H1 (cell line): ENCODE data around the gene RPP14. TPM values are rescaled to one million over a fixed set of nuclear protein-coding genes. Genes with fewer than 3 reads are reported as not detected.
"Not testable (repeated sequence)": the region's sequence is repeated elsewhere in the genome, so short reads cannot be mapped to it uniquely, and the experiment has no call there.

Source experiments
- CTCF ChIA-PET: fragments of 300-600 bp; sonication (Branson Sonifier 250); formaldehyde crosslinking; loops from one replicate; lab custom pipeline; 2021; ENCODE audit not compliant: partially characterized antibody; lab: Charles Lee
- POLR2A ChIA-PET: fragments of 300-600 bp; sonication (Branson Sonifier 250); formaldehyde crosslinking; loops from one replicate; lab custom pipeline; 2021; ENCODE audit warnings: inconsistent platforms; ENCODE audit not compliant: partially characterized antibody; lab: Charles Lee
- DNase-seq, 2 experiments: peaks; one replicate each; pipeline versions ENCODE4 v3.0.0 to v3.0.0-alpha.2; 2010 to 2022; ENCODE audit warnings: low spot score in 2 of 2, low read depth in 1 of 2, mixed read lengths in 1 of 2
- FAIRE-seq: peaks from 2 replicates; lab custom pipeline; 2011; peaks lifted over from hg19 to GRCh38; lab: Jason Lieb, UNC
- H2AFZ ChIP-seq: 2 replicates; pipeline ENCODE4 v1.8.1; 2012; ENCODE audit warnings: low read length, inconsistent platforms
- H2AK5ac ChIP-seq: 2 replicates; pipeline ENCODE4 v1.6.1; 2013; ENCODE audit warnings: low read depth, low read length
- H2BK120ac ChIP-seq: replicated peaks from 2 replicates; pipeline ENCODE3; 2013; ENCODE audit warnings: low read depth, low read length, inconsistent platforms
- H2BK12ac ChIP-seq: 2 replicates; pipeline ENCODE4 v1.6.1; 2013; ENCODE audit warnings: low read depth, low read length
- H2BK15ac ChIP-seq: 2 replicates; pipeline ENCODE4 v1.6.1; 2013; ENCODE audit warnings: low read length
- H2BK20ac ChIP-seq: 2 replicates; pipeline ENCODE4 v1.6.1; 2013; ENCODE audit warnings: low read length
- H2BK5ac ChIP-seq: 2 replicates; pipeline ENCODE4 v1.6.1; 2013; ENCODE audit warnings: low read depth, low read length
- H3K14ac ChIP-seq: 2 replicates; pipeline ENCODE4 v1.6.1; 2013; ENCODE audit warnings: inconsistent platforms; ENCODE audit not compliant: insufficient read length
- H3K18ac ChIP-seq: 2 replicates; pipeline ENCODE4 v1.6.1; 2013; ENCODE audit warnings: low read length; ENCODE audit errors: extremely low read depth
- H3K23ac ChIP-seq: 2 replicates; pipeline ENCODE4 v1.6.1; 2013; ENCODE audit warnings: inconsistent platforms; ENCODE audit not compliant: insufficient read length
- H3K23me2 ChIP-seq: 2 replicates; pipeline ENCODE4 v1.6.1; 2013; ENCODE audit warnings: low read depth, low read length
- H3K27ac ChIP-seq: 2 replicates; pipeline ENCODE4 v1.6.1; 2011; ENCODE audit warnings: low read depth, low read length, inconsistent platforms
- H3K27me3 ChIP-seq, 4 experiments: replicated peaks in 1 of 4; 1 replicate in 1 of 4; 2 replicates in 3 of 4; pipeline versions ENCODE4 v1.6.1 to v1.8.1; 2011 to 2013; ENCODE audit warnings: low read length in 3 of 4, mild to moderate bottlenecking in 3 of 4, inconsistent platforms in 2 of 4, mixed read lengths in 2 of 4, moderate library complexity in 1 of 4; ENCODE audit not compliant: control insufficient read depth in 3 of 4, insufficient read depth in 3 of 4; ENCODE audit errors: extremely low read depth in 1 of 4
- H3K36me3 ChIP-seq, 4 experiments: 2 replicates each; pipeline versions ENCODE4 v1.6.1 to v1.8.1; 2011 to 2013; ENCODE audit warnings: mild to moderate bottlenecking in 4 of 4, low read length in 3 of 4, moderate library complexity in 2 of 4, control low read depth in 1 of 4, inconsistent platforms in 1 of 4; ENCODE audit not compliant: insufficient read depth in 4 of 4, control insufficient read depth in 2 of 4
- H3K4ac ChIP-seq: replicated peaks from 2 replicates; pipeline ENCODE3; 2013; ENCODE audit warnings: low read length, low read depth, mixed read lengths, inconsistent platforms; ENCODE audit not compliant: insufficient read length
- H3K4me1 ChIP-seq, 4 experiments: replicated peaks in 1 of 4; 1 replicate in 1 of 4; 2 replicates in 3 of 4; pipeline versions ENCODE4 v1.6.1 to v1.8.1; 2011 to 2013; ENCODE audit warnings: low read length in 3 of 4, inconsistent platforms in 2 of 4, mixed read lengths in 1 of 4; ENCODE audit not compliant: insufficient read depth in 4 of 4, control insufficient read depth in 3 of 4
- H3K4me2 ChIP-seq, 2 experiments: 2 replicates each; pipeline versions ENCODE4 v1.6.1 to v1.8.1; 2011 to 2013; ENCODE audit warnings: low read depth in 2 of 2, low read length in 2 of 2, control low read depth in 1 of 2, inconsistent platforms in 1 of 2, mild to moderate bottlenecking in 1 of 2; ENCODE audit not compliant: insufficient read depth in 1 of 2
- H3K4me3 ChIP-seq, 4 experiments: fragments of 200-600, 300-600 bp in 1 of 4; sonication (generic), shearing (Covaris generic), sonication (Bioruptor Twin) in 1 of 4; 2 replicates each; pipeline versions ENCODE4 v1.5.1 to v1.8.1; 2011 to 2016; ENCODE audit warnings: low read length in 4 of 4, low read depth in 3 of 4, control low read depth in 2 of 4, inconsistent platforms in 2 of 4, mild to moderate bottlenecking in 2 of 4, mixed read lengths in 1 of 4, moderate library complexity in 1 of 4; ENCODE audit not compliant: insufficient read depth in 2 of 4; ENCODE audit errors: extremely low read depth in 1 of 4
- H3K56ac ChIP-seq: replicated peaks from 2 replicates; pipeline ENCODE3; 2013; ENCODE audit warnings: low read depth, mild to moderate bottlenecking, mixed read lengths, low read length, inconsistent platforms; ENCODE audit not compliant: insufficient read length
- H3K79me1 ChIP-seq: 2 replicates; pipeline ENCODE4 v1.6.1; 2013; ENCODE audit warnings: low read depth, low read length, control low read depth
- H3K79me2 ChIP-seq, 2 experiments: 2 replicates each; pipeline versions ENCODE4 v1.6.1 to v1.8.1; 2012 to 2013; ENCODE audit warnings: low read length in 2 of 2, mild to moderate bottlenecking in 2 of 2, inconsistent platforms in 1 of 2; ENCODE audit not compliant: insufficient read depth in 2 of 2, control insufficient read depth in 1 of 2
- H3K9ac ChIP-seq, 4 experiments: replicated peaks in 1 of 4; 1 replicate in 1 of 4; 2 replicates in 3 of 4; pipeline versions ENCODE4 v1.6.1 to v1.8.1; 2011 to 2013; ENCODE audit warnings: low read depth in 3 of 4, low read length in 3 of 4, control low read depth in 2 of 4, mild to moderate bottlenecking in 2 of 4, moderate library complexity in 2 of 4, inconsistent platforms in 1 of 4; ENCODE audit errors: extremely low read depth in 1 of 4
- H3K9me3 ChIP-seq, 2 experiments: 2 replicates each; pipeline versions ENCODE4 v1.6.1 to v1.8.1; 2012 to 2013; ENCODE audit warnings: mild to moderate bottlenecking in 2 of 2, moderate library complexity in 2 of 2, control low read depth in 1 of 2, inconsistent platforms in 1 of 2, low read depth in 1 of 2, low read length in 1 of 2, mixed read lengths in 1 of 2; ENCODE audit not compliant: insufficient read depth in 2 of 2
- H4K20me1 ChIP-seq, 2 experiments: replicated peaks in 1 of 2; 2 replicates each; pipeline versions ENCODE3 to v1.8.1; 2011 to 2013; ENCODE audit warnings: inconsistent platforms in 2 of 2, low read length in 2 of 2, mild to moderate bottlenecking in 1 of 2; ENCODE audit not compliant: insufficient read depth in 2 of 2, control insufficient read depth in 1 of 2
- H4K5ac ChIP-seq: 2 replicates; pipeline ENCODE4 v1.6.1; 2013; ENCODE audit warnings: low read length, low read depth, mixed read lengths, inconsistent platforms; ENCODE audit not compliant: insufficient read length
- H4K8ac ChIP-seq: 2 replicates; pipeline ENCODE4 v1.8.0; 2013; ENCODE audit warnings: mild to moderate bottlenecking, moderate library complexity, low read length, inconsistent platforms; ENCODE audit not compliant: insufficient read depth; ENCODE audit errors: extremely low read depth
- H4K91ac ChIP-seq: replicated peaks from 2 replicates; pipeline ENCODE3; 2013; ENCODE audit warnings: low read length, mixed read lengths, inconsistent platforms; ENCODE audit not compliant: insufficient read length
- WGBS, 2 experiments: shearing (Covaris generic) in 1 of 2; methylation state at CpG; one replicate each; pipeline versions ENCODE4 v1.1.6 to v1.1.7; 2013 to 2015; ENCODE audit warnings: low lambda C conversion rate in 2 of 2, mixed read lengths in 2 of 2, inconsistent platforms in 1 of 2, low coverage in 1 of 2, missing lambda C conversion rate in 1 of 2; ENCODE audit not compliant: insufficient replicate concordance in 2 of 2, insufficient coverage in 1 of 2, insufficient read length in 1 of 2; ENCODE audit errors: extremely low coverage in 1 of 2, missing lambda C conversion rate in 1 of 2; 5-methylcytosine and 5-hydroxymethylcytosine counted together
- polyA plus RNA-seq, 7 experiments: library from polyadenylated mRNA; depleted of rRNA in 3 of 7; stranded (reverse) in 5 of 7; unstranded in 2 of 7; fragments of >200 nt in 5 of 7; fragments of 200-250 nt in 2 of 7; gene quantifications; 1 replicate in 5 of 7; 2 replicates in 1 of 7; 4 replicates in 1 of 7; pipeline versions ENCODE4 v1.2.1 to v1.2.3, GENCODE V29; 2011 to 2013; ENCODE audit warnings: missing spikeins in 2 of 7, mixed read lengths in 2 of 7
- total RNA-seq: library from RNA; stranded (reverse); fragmentation: NEBNext Ultra II Directional; extraction: Animal tissue kit (Norgen Biotek cat#: 25700); gene quantifications from 2 replicates; pipeline ENCODE4 v1.2.1, GENCODE V29; 2021

RPP14 gene
- total and polyA plus RNA-seq, 2 of the 8 experiments (the other 6 are each of a cell fraction or from before 2014, with no cell fraction given): 11.7 to 23.4 TPM

GRCh38 chr3:58339146-58339545 is 33.1 kb downstream of the RPP14 start:
- DNase-seq, H2BK15ac ChIP-seq, H3K18ac ChIP-seq, H2BK5ac ChIP-seq, H3K27me3 ChIP-seq, H3K23me2 ChIP-seq, H3K9me3 ChIP-seq, H3K79me1 ChIP-seq, H4K20me1 ChIP-seq, H3K14ac ChIP-seq, H2AFZ ChIP-seq, H3K36me3 ChIP-seq, H2AK5ac ChIP-seq, H4K8ac ChIP-seq, POLR2A ChIA-PET, H3K79me2 ChIP-seq, FAIRE-seq, H3K4ac ChIP-seq, H2BK20ac ChIP-seq, H3K4me3 ChIP-seq, H4K91ac ChIP-seq, H2BK12ac ChIP-seq, H3K56ac ChIP-seq, H4K5ac ChIP-seq, H3K4me1 ChIP-seq, H2BK120ac ChIP-seq, H3K4me2 ChIP-seq, H3K9ac ChIP-seq, H3K23ac ChIP-seq, H3K27ac ChIP-seq: not testable (repeated sequence)
- WGBS, 2 experiments: 94% methylated on average over 12 of the region's 12 CpGs; no CpG with 5 or more reads in 1 of the 2 experiments
- CTCF ChIA-PET: interaction anchor here (1.1 to 1.9 kb wide), 4 partner anchors 12 to 101 kb away, joined by 3 to 11 read pairs (median 6); no protein-coding TSS in a partner anchor
